Astrocyte (in vitro differentiated cells and primary cell): Measurements from ENCODE around the gene NSRP1. TPM values are rescaled to one million over a fixed set of nuclear protein-coding genes. Genes with fewer than 3 reads are reported as not detected.

ENCODE experiments used
- DNase-seq: peaks from one replicate; pipeline ENCODE4 v3.0.0-alpha.2; 2010; ENCODE audit warnings: low read depth
- FAIRE-seq: peaks from 2 replicates; lab custom pipeline; 2011; peaks lifted over from hg19 to GRCh38; lab: Jason Lieb, UNC
- H2AFZ ChIP-seq: 2 replicates; pipeline ENCODE4 v1.6.0; 2012; ENCODE audit warnings: low read depth, low read length, inconsistent platforms
- H3K27ac ChIP-seq: 2 replicates; pipeline ENCODE4 v1.5.1; 2011; ENCODE audit warnings: low read depth, low read length, inconsistent platforms
- H3K27me3 ChIP-seq: 2 replicates; pipeline ENCODE4 v1.6.0; 2011; ENCODE audit warnings: low read length, inconsistent platforms; ENCODE audit not compliant: insufficient read depth
- H3K36me3 ChIP-seq: 2 replicates; pipeline ENCODE4 v1.5.1; 2011; ENCODE audit warnings: low read length, inconsistent platforms; ENCODE audit not compliant: insufficient read depth
- H3K4me1 ChIP-seq: 2 replicates; pipeline ENCODE4 v1.5.1; 2011; ENCODE audit warnings: low read length, inconsistent platforms; ENCODE audit not compliant: insufficient read depth
- H3K4me2 ChIP-seq: 2 replicates; pipeline ENCODE4 v1.6.0; 2012; ENCODE audit warnings: low read length, inconsistent platforms
- H3K4me3 ChIP-seq: 2 replicates; pipeline ENCODE4 v1.5.1; 2011; ENCODE audit warnings: low read depth, mild to moderate bottlenecking, low read length, inconsistent platforms; ENCODE audit not compliant: insufficient read depth
- H3K79me2 ChIP-seq: 2 replicates; pipeline ENCODE4 v1.6.0; 2012; ENCODE audit warnings: mild to moderate bottlenecking, low read length, inconsistent platforms; ENCODE audit not compliant: insufficient read depth
- H3K9ac ChIP-seq: 2 replicates; pipeline ENCODE4 v1.6.0; 2012; ENCODE audit warnings: mild to moderate bottlenecking, low read length, inconsistent platforms
- H3K9me3 ChIP-seq: 2 replicates; pipeline ENCODE4 v1.5.1; 2012; ENCODE audit warnings: low read depth, mild to moderate bottlenecking, low read length, inconsistent platforms; ENCODE audit not compliant: insufficient read depth
- H4K20me1 ChIP-seq: 2 replicates; pipeline ENCODE4 v1.6.0; 2012; ENCODE audit warnings: low read length, inconsistent platforms; ENCODE audit not compliant: insufficient read depth
- H3K27ac Mint-ChIP-seq: one replicate; pipeline ENCODE4 v1.8.0; 2021; ENCODE audit warnings: mild to moderate bottlenecking, mixed read lengths; ENCODE audit not compliant: unreplicated experiment
- H3K27me3 Mint-ChIP-seq: one replicate; pipeline ENCODE4 v1.8.0; 2021; ENCODE audit warnings: low read depth, mixed read lengths; ENCODE audit not compliant: unreplicated experiment
- H3K36me3 Mint-ChIP-seq: one replicate; pipeline ENCODE4 v1.8.0; 2021; ENCODE audit warnings: low read depth, mixed read lengths; ENCODE audit not compliant: unreplicated experiment
- H3K4me1 Mint-ChIP-seq: one replicate; pipeline ENCODE4 v1.8.0; 2021; ENCODE audit warnings: low read depth, mixed read lengths; ENCODE audit not compliant: unreplicated experiment
- H3K4me3 Mint-ChIP-seq: one replicate; pipeline ENCODE4 v1.8.0; 2021; ENCODE audit warnings: mild to moderate bottlenecking, moderate library complexity, mixed read lengths; ENCODE audit not compliant: unreplicated experiment
- H3K9me3 Mint-ChIP-seq: one replicate; pipeline ENCODE4 v1.8.0; 2021; ENCODE audit warnings: mild to moderate bottlenecking, mixed read lengths; ENCODE audit not compliant: unreplicated experiment
- CTCF ChIP-seq: IDR thresholded peaks from 2 replicates; pipeline ENCODE4 v1.5.1; 2011; ENCODE audit warnings: low read depth, mild to moderate bottlenecking, inconsistent platforms, low read length, moderate library complexity; ENCODE audit not compliant: insufficient read depth
- EZH2 ChIP-seq: IDR thresholded peaks from 2 replicates; pipeline ENCODE4 v1.6.1; 2012; ENCODE audit warnings: mild to moderate bottlenecking, low read length, inconsistent platforms; ENCODE audit not compliant: insufficient read depth
- total RNA-seq: library from RNA; stranded (reverse); gene quantifications from 2 replicates; pipeline ENCODE4 v1.2.1, GENCODE V29; 2021

The NSRP1 gene
- total RNA-seq, 1 donor from 2014 or later: 17.7 TPM

- Mint-ChIP-seq H3K4me3 (no peak overlapping the region), H3K27me3 (no peaks in the 10 kb centered on the region), H3K36me3 (peaks cover 18% of the 10 kb centered on the region), H3K4me1 (peaks cover 4% of the 10 kb centered on the region), H3K9me3 (no peaks in the 10 kb centered on the region), H3K27ac (no peak overlapping the region)
- Histone ChIP-seq H3K4me2 (no peak overlapping the region), H4K20me1 (no peaks in the 10 kb centered on the region), H3K27ac (no peak overlapping the region), H2AFZ (no peak overlapping the region), H3K27me3 (no peaks in the 10 kb centered on the region), H3K4me3 (no peak overlapping the region), H3K4me1 (no peaks in the 10 kb centered on the region), H3K36me3 (peaks cover 27% of the 10 kb centered on the region), H3K9me3 (no peaks in the 10 kb centered on the region), H3K79me2 (no peaks in the 10 kb centered on the region), H3K9ac (no peak overlapping the region)
- no peak for DNase-seq
- no peak for FAIRE-seq
- TF ChIP-seq EZH2: no peak
- no peak for TF ChIP-seq CTCF
Measured at GRCh38 chr17:30186761-30187160, 70.1 kb downstream of the NSRP1 start.

- Histone ChIP-seq H3K79me2 (no peaks in the 10 kb centered on the region), H3K9me3 (no peaks in the 10 kb centered on the region), H3K4me3 (no peak overlapping the region), H2AFZ (no peak overlapping the region), H3K27ac (no peak overlapping the region), H3K36me3 (peaks cover 22% of the 10 kb centered on the region), H3K9ac (no peak overlapping the region), H3K4me1 (no peaks in the 10 kb centered on the region), H3K27me3 (no peaks in the 10 kb centered on the region), H4K20me1 (no peaks in the 10 kb centered on the region), H3K4me2 (no peak overlapping the region)
- no peaks in the 10 kb centered on the region for H3K27me3 Mint-ChIP-seq
- peaks cover 18% of the 10 kb centered on the region for H3K36me3 Mint-ChIP-seq
- no peaks in the 10 kb centered on the region for H3K9me3 Mint-ChIP-seq
- H3K4me1 Mint-ChIP-seq: peaks cover 4% of the 10 kb centered on the region
- no peak overlapping the region for H3K27ac Mint-ChIP-seq
- H3K4me3 Mint-ChIP-seq: no peak overlapping the region
- TF ChIP-seq EZH2: no peak
- no peak for TF ChIP-seq CTCF
- DNase-seq (no peak), FAIRE-seq (no peak)
Measured at GRCh38 chr17:30187573-30187972, 71.0 kb downstream of the NSRP1 start.

DNA sequence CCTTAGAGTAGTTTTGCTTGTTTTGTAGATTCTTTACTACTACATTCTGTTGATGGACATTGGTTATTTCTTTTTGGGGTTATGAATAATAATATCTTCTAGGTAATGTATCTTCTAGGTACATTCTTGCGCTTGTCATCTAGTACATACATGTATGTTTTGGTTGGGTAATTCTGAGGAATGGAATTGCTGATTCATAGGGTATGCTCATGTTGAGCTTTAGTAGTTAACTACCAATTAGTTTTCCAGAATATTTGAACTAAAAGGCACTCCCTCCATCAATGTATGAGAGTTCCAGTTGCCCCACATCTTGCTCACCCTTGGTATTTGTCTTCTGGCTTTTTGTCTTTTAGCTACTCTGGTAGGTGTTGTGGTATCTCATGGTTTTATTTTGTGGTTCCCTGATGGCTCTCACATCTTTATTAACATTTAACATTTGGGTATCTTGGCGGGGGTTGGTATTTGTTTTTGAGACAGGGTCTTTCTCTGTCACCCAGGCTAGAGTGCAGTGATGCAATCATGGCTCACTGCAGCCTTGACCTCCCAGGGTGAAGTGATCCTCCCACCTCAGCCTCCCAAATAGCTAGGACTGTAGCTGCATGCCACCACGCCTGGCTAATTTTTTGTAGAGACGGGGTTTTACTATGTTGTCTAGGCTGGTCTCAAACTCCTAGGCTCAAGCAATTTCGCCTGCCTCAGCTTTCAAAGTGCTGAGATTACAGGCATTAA lies 71.8 kb downstream of the NSRP1 start:
- no peak overlapping the region for H3K9ac ChIP-seq
- TF ChIP-seq EZH2 (no peak), CTCF (no peak)
- no peak for FAIRE-seq

More for the DNA sequence above, 71.8 kb downstream of the NSRP1 start:
- H3K27me3 ChIP-seq: no peaks in the 10 kb centered on the region
- H3K4me3 ChIP-seq: no peak overlapping the region
- H2AFZ ChIP-seq: no peak overlapping the region
- H3K9me3 ChIP-seq: no peaks in the 10 kb centered on the region
- Mint-ChIP-seq H3K36me3 (peaks cover 18% of the 10 kb centered on the region), H3K27ac (no peak overlapping the region), H3K4me3 (no peak overlapping the region), H3K4me1 (peaks cover 4% of the 10 kb centered on the region), H3K27me3 (no peaks in the 10 kb centered on the region), H3K9me3 (no peaks in the 10 kb centered on the region)
- H3K27ac ChIP-seq: no peak overlapping the region
- DNase-seq: no peak
- H3K4me1 ChIP-seq: no peaks in the 10 kb centered on the region
- no peaks in the 10 kb centered on the region for H4K20me1 ChIP-seq
- H3K4me2 ChIP-seq: no peak overlapping the region
- H3K79me2 ChIP-seq: no peaks in the 10 kb centered on the region
- peaks cover 22% of the 10 kb centered on the region for H3K36me3 ChIP-seq
